ENCODE results near the gene CFB. TPM values are rescaled to one million over a fixed set of nuclear protein-coding genes. Genes with fewer than 3 reads are reported as not detected.

Gene CFB
- polyA plus RNA-seq, 1 of the 3 experiments (the other 2 are of a cell fraction), result 42.1 TPM

DNA sequence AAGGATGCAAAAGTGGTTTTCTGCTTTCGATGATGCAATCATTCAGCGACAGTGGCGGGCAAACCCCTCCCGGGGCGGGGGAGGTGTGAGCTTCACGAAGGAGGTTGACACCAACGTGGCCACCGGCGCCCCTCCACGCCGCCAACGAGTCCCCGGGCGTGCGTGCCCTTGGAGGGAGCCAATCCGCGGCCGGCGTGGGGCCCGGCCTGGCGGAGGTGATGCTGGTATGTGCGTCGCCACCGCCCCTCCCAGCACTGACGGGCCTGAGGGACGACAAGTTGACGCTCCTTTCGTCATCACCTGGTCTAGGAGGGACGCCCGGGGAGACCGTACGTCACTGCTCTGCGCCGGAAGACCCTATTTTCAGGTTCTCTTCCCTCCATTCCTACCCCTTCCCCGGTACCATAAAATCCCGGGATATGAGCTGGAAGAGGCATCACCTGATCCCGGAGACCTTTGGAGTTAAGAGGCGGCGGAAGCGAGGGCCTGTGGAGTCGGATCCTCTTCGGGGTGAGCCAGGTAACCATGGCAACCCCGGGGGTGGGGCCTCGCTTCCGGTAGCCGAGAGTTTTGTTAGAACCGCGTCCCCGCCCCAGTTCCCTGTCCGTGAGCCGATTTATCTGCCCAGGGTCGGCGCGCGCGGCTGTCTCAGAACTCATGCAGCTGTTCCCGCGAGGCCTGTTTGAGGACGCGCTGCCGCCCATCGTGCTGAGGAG is 26.3 kb downstream of the CFB start, which contains the start of gene DXO (continued):
- TF ChIP-seq POLR2AphosphoS5 (IDR thresholded peaks at IDR 0.05; ENCODE audit: low read depth, low read length) (peak; percentile 64), RXRA (IDR thresholded peaks at IDR 0.05; ENCODE audit: borderline replicate concordance, low read depth) (no peak), GABPA (IDR thresholded peaks at IDR 0.05; ENCODE audit: low read depth) (peak; percentile 86), SMC3 (IDR thresholded peaks at IDR 0.05; ENCODE audit: low read depth, low read length) (no peak), TCF12 (IDR thresholded peaks at IDR 0.05) (peak; percentile 15; the same call in 1 of the 2 replicates), TAF1 (IDR thresholded peaks at IDR 0.05; ENCODE audit: borderline replicate concordance, low read depth, low read length) (0 out of 2 replicates have a peak, but pooled peaks have one; percentile 23)
- TF ChIP-seq, protein P1, sequence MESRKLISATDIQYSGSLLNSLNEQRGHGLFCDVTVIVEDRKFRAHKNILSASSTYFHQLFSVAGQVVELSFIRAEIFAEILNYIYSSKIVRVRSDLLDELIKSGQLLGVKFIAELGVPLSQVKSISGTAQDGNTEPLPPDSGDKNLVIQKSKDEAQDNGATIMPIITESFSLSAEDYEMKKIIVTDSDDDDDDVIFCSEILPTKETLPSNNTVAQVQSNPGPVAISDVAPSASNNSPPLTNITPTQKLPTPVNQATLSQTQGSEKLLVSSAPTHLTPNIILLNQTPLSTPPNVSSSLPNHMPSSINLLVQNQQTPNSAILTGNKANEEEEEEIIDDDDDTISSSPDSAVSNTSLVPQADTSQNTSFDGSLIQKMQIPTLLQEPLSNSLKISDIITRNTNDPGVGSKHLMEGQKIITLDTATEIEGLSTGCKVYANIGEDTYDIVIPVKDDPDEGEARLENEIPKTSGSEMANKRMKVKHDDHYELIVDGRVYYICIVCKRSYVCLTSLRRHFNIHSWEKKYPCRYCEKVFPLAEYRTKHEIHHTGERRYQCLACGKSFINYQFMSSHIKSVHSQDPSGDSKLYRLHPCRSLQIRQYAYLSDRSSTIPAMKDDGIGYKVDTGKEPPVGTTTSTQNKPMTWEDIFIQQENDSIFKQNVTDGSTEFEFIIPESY (IDR thresholded peaks at IDR 0.05; ENCODE audit: borderline replicate concordance, low read depth), result no peak
- TF ChIP-seq, protein P2, sequence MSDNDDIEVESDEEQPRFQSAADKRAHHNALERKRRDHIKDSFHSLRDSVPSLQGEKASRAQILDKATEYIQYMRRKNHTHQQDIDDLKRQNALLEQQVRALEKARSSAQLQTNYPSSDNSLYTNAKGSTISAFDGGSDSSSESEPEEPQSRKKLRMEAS (IDR thresholded peaks at IDR 0.05; ENCODE audit: low read depth), result peak; percentile 92

DNA sequence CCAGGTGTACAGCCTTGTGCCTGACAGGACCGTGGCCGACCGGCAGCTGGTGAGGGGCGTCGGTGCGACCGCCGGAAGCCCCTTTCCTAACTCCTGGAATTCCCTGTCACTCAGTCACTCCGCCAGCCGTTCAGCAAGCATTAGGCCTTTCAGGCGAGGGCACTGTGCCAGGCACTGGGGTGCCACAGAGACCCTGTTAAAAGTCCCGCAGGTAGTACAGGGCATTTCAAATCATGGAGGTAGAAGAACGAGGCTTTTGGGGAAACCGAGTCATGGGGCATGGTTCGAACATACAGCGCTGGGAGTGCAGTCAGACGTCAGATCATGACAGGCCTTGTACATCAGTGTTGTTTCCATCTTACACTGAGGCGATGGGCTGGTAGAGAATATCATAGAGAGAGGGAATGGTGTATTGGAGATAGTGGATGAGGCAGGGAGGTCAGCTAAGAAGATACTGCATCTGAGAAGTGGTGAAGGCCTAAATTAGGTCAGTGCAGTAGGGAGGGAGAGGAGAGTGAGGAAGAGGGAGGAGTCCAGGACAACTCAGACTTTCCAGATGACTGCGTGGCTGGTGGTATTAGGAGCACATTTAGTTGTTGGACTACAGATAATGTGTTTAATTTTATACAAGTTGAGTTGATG is 26.9 kb downstream of the CFB start:
- Histone ChIP-seq H3F3A (replicated peaks; ENCODE audit: insufficient read depth) (peaks cover 10% of the 10 kb centered on the region), H3K4me1 (ENCODE audit: control insufficient read depth in 1 of 2, insufficient read depth in 2 of 2, low read depth in 1 of 2, low read length in 1 of 2) (peaks cover 5 to 26% of the 10 kb centered on the region in 2 experiments; a peak in 3 of 4 replicates), H3K9me3 (no peaks in the 10 kb centered on the region), H3K9me2 (no peaks in the 10 kb centered on the region), H3K36me3 (replicated peaks in 1 of 2; ENCODE audit: control insufficient read depth in 1 of 2, insufficient read depth in 2 of 2, low read length in 1 of 2) (peaks cover 7 to 25% of the 10 kb centered on the region in 2 experiments), H4K20me1 (ENCODE audit: insufficient read depth) (no peaks in the 10 kb centered on the region), H2AFZ (ENCODE audit: low read depth) (peak overlapping the region; percentile 82), H3K9ac (peak overlapping the region; percentile 95), H3K4me2 (peak overlapping the region; percentile 99), H3K27me3 (ENCODE audit: insufficient read depth) (no peaks in the 10 kb centered on the region), H3K4me3 (ENCODE audit: low read depth in 2 of 2, low read length in 1 of 2) (peak overlapping the region; percentile 91 to 94), H3K27ac (ENCODE audit: low read depth in 2 of 2, low read length in 1 of 2) (peak overlapping the region; percentile 95 to 97), H3K79me2 (ENCODE audit: insufficient read depth) (peaks cover 51% of the 10 kb centered on the region)
- WGBS (ENCODE audit: low lambda C conversion rate), result 5% methylated on average over 10 of the region's 19 CpGs
- no peak for DNase-seq
- ChIA-PET POLR2A (interaction anchor here (0.6 to 2.4 kb wide), 2 partner anchors 14 to 443 kb away, joined by 3 to 14 read pairs; partner anchors contain the start of genes NELFE and SKIC2), CTCF (interaction anchor here (1.5 to 5.2 kb wide), 4 partner anchors 13 to 24 kb away, joined by 6 to 19 read pairs (median 8); partner anchors contain the start of genes NELFE and SKIC2)
- TF ChIP-seq GATA2 (CRISPR knock-in tag; IDR thresholded peaks at IDR 0.05) (no peak), ELF1 (IDR thresholded peaks at IDR 0.05) (no peak), EP300 (IDR thresholded peaks at IDR 0.05; ENCODE audit: borderline replicate concordance in 1 of 2, low read depth in 1 of 2, low read length in 1 of 2) (no peak), TAF1 (IDR thresholded peaks at IDR 0.05; ENCODE audit: borderline replicate concordance, low read depth, low read length) (no peak), GABPA (IDR thresholded peaks at IDR 0.05; ENCODE audit: low read depth) (no peak), FOXM1 (IDR thresholded peaks at IDR 0.05; ENCODE audit: low read depth) (no peak), TEAD4 (IDR thresholded peaks at IDR 0.05; ENCODE audit: borderline replicate concordance, insufficient read depth) (no peak), MXI1 (IDR thresholded peaks at IDR 0.05; ENCODE audit: low read depth, low read length) (no peak; the same call in 1 of the 2 replicates), EZH2phosphoT487 (IDR thresholded peaks at IDR 0.05; ENCODE audit: borderline replicate concordance, low read depth) (no peak), JUND (IDR thresholded peaks at IDR 0.05) (no peak)
- TF ChIP-seq, protein P3, sequence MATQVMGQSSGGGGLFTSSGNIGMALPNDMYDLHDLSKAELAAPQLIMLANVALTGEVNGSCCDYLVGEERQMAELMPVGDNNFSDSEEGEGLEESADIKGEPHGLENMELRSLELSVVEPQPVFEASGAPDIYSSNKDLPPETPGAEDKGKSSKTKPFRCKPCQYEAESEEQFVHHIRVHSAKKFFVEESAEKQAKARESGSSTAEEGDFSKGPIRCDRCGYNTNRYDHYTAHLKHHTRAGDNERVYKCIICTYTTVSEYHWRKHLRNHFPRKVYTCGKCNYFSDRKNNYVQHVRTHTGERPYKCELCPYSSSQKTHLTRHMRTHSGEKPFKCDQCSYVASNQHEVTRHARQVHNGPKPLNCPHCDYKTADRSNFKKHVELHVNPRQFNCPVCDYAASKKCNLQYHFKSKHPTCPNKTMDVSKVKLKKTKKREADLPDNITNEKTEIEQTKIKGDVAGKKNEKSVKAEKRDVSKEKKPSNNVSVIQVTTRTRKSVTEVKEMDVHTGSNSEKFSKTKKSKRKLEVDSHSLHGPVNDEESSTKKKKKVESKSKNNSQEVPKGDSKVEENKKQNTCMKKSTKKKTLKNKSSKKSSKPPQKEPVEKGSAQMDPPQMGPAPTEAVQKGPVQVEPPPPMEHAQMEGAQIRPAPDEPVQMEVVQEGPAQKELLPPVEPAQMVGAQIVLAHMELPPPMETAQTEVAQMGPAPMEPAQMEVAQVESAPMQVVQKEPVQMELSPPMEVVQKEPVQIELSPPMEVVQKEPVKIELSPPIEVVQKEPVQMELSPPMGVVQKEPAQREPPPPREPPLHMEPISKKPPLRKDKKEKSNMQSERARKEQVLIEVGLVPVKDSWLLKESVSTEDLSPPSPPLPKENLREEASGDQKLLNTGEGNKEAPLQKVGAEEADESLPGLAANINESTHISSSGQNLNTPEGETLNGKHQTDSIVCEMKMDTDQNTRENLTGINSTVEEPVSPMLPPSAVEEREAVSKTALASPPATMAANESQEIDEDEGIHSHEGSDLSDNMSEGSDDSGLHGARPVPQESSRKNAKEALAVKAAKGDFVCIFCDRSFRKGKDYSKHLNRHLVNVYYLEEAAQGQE (IDR thresholded peaks at IDR 0.05; ENCODE audit: low read depth, low read length), result no peak
- TF ChIP-seq, protein P4, sequence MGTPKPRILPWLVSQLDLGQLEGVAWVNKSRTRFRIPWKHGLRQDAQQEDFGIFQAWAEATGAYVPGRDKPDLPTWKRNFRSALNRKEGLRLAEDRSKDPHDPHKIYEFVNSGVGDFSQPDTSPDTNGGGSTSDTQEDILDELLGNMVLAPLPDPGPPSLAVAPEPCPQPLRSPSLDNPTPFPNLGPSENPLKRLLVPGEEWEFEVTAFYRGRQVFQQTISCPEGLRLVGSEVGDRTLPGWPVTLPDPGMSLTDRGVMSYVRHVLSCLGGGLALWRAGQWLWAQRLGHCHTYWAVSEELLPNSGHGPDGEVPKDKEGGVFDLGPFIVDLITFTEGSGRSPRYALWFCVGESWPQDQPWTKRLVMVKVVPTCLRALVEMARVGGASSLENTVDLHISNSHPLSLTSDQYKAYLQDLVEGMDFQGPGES (IDR thresholded peaks at IDR 0.05; ENCODE audit: low read depth, low read length), result no peak
- TF ChIP-seq, protein P5, sequence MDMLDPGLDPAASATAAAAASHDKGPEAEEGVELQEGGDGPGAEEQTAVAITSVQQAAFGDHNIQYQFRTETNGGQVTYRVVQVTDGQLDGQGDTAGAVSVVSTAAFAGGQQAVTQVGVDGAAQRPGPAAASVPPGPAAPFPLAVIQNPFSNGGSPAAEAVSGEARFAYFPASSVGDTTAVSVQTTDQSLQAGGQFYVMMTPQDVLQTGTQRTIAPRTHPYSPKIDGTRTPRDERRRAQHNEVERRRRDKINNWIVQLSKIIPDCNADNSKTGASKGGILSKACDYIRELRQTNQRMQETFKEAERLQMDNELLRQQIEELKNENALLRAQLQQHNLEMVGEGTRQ (IDR thresholded peaks at IDR 0.05; ENCODE audit: borderline replicate concordance, low read depth, low read length), result no peak
- TF ChIP-seq, protein P6, sequence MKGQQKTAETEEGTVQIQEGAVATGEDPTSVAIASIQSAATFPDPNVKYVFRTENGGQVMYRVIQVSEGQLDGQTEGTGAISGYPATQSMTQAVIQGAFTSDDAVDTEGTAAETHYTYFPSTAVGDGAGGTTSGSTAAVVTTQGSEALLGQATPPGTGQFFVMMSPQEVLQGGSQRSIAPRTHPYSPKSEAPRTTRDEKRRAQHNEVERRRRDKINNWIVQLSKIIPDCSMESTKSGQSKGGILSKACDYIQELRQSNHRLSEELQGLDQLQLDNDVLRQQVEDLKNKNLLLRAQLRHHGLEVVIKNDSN (IDR thresholded peaks at IDR 0.05; ENCODE audit: borderline replicate concordance, low read depth), result no peak
